Measurements from ENCODE around the gene GRIA3. TPM values are rescaled to one million over a fixed set of nuclear protein-coding genes. Genes with fewer than 3 reads are reported as not detected.
"Not testable (repeated sequence)": the region's sequence is repeated elsewhere in the genome, so short reads cannot be mapped to it uniquely, and the experiment has no call there.

The GRIA3 gene
- total RNA-seq, 1 donor from 2014 or later, result not detected

GRCh38 chrX:123525123-123525725 lies 341.1 kb downstream of the GRIA3 start:
- intact Hi-C loops (cut with micrococcal nuclease), result no loop called here

GRCh38 chrX:123530726-123531125 lies 346.6 kb downstream of the GRIA3 start:
- intact Hi-C loops (cut with micrococcal nuclease), result not testable (repeated sequence)
